Activated T-cell treated with anti-CD3 and anti-CD28 coated beads, Interleukin-2, amount 50 U/mL, for 48 hours (primary cell): ENCODE data around the gene MYEOV.

Source experiments
- DNase-seq, 2 experiments: peaks; one replicate each; pipeline ENCODE4 v3.0.0-alpha.2; 2020

The MYEOV gene

DNA sequence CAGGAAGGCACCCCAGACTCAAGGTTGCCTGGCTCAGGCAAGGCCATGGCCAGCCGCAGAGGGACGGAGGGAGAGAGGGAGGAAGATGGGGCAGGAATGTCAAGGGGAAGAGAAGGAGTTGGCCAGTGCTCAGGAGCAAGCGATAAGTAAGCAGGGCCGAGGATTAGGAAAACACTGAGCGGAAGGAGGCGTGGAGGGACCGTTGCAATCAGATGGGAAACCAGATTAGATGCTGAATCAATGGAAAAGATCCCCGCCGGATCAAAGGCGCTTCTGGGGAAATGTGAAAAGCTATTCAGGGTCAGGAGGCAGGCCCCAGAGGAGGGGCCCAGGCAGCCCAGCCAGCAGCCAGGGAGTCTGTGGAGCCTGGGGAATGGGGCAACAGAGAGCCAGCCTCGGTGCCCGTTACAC, 26.6 kb upstream of the MYEOV start:
- no peak for DNase-seq

DNA sequence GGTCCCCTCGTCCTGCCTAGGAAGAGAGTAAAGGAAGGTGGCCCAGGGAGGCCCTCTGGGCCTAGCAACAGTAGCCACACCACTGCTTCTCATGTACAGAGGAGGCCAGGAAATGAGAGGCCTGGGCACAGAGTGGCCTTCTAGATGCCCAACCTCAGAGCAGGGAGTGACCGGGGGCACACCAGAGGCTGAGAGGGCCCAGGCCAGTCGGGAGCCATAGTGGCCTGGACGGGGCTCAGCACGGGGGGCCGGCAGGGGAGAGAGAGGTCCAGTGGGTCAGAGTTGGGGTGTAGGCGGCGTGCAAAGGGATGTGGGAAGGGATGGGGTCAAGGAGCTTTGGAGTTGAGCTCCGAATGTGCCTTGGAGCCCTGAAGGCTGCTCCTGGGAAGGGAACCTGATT, 25.0 kb upstream of the MYEOV start:
- DNase-seq = no peak

GRCh38 chr11:69269388-69269787, 24.6 kb upstream of the MYEOV start:
- no peak for DNase-seq

GRCh38 chr11:69269926-69270697, 23.8 kb upstream of the MYEOV start:
- no peak for DNase-seq

DNA sequence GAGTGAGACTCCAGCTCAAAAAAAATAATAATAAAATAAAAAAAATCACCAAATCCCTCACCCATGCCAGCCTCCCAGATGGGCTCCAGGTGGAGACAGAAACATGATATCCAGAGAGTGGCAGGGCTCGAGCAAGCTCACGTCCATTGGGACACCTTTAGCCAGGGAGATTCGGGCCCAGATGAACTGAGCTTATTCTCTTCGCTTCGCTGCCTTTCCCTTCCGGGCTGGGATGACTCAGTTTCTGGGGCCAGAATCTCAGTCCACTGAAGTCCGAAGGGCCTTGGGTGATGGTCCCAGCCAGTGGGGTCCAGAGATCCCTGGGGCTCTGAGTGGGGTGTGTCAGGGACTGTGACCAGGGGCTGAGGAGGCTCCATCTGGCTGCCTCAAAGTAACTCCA, 23.0 kb upstream of the MYEOV start:
- no peak for DNase-seq

GRCh38 chr11:69272055-69272454, 21.9 kb upstream of the MYEOV start:
- no peak for DNase-seq

- DNase-seq = no peak
Measured at GRCh38 chr11:69272831-69273485, 21.0 kb upstream of the MYEOV start.

DNA sequence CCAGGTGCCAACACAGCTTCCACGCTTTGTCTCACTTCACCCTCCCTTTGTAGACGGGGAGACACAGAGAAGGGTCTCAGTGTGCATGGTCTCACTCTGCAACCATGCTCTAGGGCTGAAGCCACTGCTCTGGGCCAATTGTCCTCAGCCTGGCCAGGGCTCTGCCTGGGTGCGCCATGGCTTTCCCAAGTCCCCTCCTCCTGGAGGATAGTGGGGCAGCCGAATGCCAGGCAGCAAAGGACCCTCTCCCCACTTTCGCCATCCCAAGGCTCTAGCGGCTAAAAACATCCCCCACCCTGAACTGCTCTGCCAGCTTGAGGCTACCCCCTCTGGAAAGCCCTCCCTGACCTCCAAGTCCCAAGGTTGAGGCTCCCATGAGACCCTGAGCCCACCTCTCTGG, 20.4 kb upstream of the MYEOV start:
- no peak for DNase-seq

DNA sequence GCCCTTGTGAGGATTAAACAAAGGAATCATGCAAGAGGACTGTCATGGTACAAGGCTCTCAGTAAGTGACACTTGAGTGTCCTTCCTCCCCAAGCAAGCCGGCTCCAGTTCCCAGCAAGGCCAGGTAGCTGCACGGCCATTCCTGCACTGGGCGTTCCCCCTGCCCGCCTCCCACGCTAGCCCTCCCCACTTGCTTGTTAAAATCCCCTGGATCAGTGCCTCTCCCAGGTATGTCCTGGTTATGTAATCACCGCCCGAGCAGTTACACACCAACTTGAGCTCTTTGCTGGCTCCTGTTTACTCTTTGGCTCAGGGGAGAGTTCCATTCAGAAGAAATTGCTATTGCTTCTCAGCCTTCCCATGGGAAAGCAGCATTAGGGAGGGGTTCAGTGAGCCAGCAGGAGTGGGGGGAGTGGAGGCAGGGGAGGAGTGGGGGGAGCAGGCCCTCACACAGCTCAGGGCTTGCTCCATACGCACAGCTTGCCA, 19.4 kb upstream of the MYEOV start:
- no peak for DNase-seq

- DNase-seq = no peak
Measured at GRCh38 chr11:69275178-69275577, 18.8 kb upstream of the MYEOV start.

DNA sequence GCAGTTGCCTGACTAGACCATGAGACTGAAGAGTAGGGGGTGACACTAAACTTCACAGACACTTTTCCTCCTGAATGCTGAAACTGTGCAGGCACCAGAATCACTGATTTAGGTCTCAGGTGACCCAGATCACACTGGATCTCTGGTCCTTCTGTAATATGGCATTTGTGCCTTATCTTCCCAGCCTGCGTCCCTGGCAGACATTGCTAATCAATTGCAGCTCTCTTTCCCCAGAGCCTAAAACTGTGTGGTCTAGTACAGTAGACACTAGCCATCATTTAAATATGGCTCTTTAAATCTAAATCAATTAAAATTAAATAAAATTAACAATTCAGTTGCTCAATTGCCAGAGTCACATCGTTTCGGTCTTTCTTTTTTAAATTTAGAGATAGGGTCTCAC, 17.8 kb upstream of the MYEOV start:
- no peak for DNase-seq

- DNase-seq = no peak
Measured at GRCh38 chr11:69277074-69277809, 16.7 kb upstream of the MYEOV start.

- DNase-seq = no peak
Measured at GRCh38 chr11:69278091-69278867, 15.7 kb upstream of the MYEOV start.

DNA sequence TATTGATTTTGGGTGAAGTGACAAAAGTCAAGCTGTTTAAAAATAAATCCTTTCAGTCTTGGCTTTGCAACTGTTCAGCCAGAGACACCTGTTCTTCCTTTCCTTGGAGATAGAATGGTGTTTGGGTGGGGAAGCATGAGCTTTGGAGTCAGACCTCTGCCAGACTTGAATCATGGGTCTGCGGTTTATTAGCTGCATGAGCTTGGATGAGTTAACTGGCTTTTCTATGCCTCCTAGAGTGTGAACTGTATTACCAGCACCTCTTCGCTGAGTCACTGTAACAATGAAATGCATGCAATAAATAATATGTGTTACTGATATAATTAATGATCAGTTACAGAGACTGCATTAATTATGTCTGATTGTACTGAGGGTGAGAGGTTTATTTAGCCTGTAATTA, 13.5 kb upstream of the MYEOV start:
- DNase-seq = no peak

DNA sequence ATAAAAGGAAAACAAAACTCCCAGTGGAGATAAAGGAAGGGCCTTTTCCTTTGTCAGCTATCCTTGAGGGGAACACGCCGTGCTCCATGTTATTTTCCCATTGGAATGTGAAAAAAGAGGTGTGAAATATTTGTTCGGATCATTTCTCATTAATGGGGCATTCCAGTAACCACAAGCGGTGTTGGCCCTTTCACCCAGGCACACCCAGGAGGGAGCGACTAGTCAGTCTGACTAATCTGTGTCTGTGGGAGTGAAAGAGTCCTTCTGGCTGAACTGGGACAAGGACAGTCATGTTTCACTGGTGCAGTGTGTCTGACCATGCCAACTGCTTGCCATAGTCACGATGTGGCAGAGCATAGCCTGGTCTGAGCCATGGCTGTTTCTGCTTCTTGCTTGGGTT, 13.0 kb upstream of the MYEOV start:
- DNase-seq = no peak

- no peak for DNase-seq
Measured at GRCh38 chr11:69283446-69283845, 10.5 kb upstream of the MYEOV start.

DNA sequence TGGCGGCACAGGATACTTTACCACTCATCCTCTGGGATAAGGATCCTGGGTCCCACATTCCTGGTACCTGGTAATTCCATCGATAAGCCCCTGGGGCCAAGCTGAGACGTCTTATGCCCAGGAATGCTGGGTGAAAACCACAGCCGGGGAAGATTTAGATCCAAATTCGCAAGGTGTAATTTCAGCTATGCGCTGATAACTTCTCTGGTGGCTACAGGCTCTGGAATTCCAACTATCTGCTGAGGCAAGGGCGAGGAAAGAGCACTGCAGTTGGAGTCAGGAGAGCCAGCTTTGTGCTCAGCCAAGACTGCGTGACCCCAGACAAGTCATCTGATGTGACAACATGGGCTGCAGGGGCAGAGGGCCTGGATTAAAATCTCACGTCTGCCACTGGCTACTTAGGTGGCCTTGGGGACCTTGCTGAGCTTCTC, 9.9 kb upstream of the MYEOV start:
- no peak for DNase-seq

DNA sequence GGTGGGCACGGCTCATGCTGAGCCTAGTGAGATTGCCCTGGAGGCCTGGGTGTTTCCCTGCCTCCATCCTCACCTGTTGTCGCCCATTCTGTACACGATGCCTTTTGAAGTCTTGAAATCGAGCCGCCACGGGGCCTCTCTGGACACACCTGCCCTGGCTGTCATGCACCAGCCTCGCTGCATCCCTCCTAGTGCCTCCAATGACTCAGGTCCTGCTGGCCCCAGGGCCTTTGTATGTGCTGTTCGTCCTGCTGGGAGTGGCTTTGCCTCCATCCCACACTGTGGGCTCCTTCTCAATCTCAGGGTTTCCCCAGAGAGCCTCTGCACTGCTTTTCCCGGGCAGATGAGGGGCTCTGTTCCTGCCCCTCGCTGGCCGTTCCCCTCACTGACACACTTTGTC, 8.9 kb upstream of the MYEOV start:
- no peak for DNase-seq

DNA sequence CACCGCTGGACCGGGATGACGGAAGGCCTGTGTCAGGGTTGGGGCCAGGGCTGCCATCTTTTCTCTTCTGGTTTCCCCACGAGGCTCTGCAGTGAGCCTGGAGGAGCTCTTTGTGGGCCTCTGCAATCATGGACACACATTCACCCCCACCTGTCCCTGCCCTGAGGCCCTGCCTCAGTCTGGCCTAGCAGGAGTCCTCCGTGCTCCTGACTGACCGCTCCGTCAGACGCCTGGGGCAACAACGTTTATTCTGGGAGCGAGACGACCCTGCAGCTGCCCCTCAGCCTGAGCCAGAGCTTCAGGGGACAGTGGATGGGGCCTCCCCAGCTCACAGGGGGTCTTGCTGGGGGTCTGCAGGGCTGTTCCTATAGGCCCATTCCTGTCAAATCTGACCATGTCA, 8.2 kb upstream of the MYEOV start:
- no peak for DNase-seq

- DNase-seq = no peak
Measured at GRCh38 chr11:69286374-69287371, 7.3 kb upstream of the MYEOV start.

- DNase-seq = no peak
Measured at GRCh38 chr11:69287968-69288882, 5.7 kb upstream of the MYEOV start.
